ENCODE data around the gene PDXK.

DNA sequence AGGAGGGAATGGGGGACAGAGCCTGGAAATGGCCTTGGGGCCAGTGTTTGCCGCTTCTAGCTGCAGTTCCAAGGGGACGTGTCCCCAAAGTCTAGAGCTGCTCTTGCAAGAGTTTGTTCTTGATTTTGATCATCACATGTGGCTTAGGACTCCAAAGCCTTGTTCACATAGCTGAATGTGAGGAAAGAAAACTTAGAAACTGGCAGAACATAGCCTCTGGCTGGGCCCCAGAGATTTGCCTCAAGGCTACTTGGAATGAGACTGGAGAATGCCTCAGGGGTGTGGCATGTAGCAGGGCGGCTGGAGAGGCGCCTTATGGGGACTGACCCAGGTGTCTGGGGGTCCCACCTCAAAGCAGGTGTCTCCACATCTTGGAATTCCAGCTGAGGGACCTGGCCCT lies 2.3 kb downstream of the PDXK start:
- TF ChIP-seq CTCF (IDR thresholded peaks at IDR 0.05) (no peak), POLR2A (IDR thresholded peaks at IDR 0.05) (no peak)

All from testis (tissue), 2 donors.